Activated CD4-positive, alpha-beta memory T cell treated with anti-CD3 and anti-CD28 coated beads, Interleukin-2, amount 10 ng/mL, durations not matched to agents 7 days and 5 days (primary cell): ENCODE data around the gene GJC2. TPM values are rescaled to one million over a fixed set of nuclear protein-coding genes. Genes with fewer than 3 reads are reported as not detected.
"Not testable (repeated sequence)": the region's sequence is repeated elsewhere in the genome, so short reads cannot be mapped to it uniquely, and the experiment has no call there.

Experiments used
- CTCF ChIA-PET: fragments of 350-600 bp; sonication (Branson Sonifier 250); formaldehyde crosslinking; loops from one replicate; lab custom pipeline; 2021; ENCODE audit warnings: antibody characterized with exemption, inconsistent platforms; lab: Charles Lee
- POLR2A ChIA-PET: fragments of 350-600 bp; sonication (Branson Sonifier 250); formaldehyde crosslinking; loops from one replicate; lab custom pipeline; 2021; ENCODE audit warnings: antibody characterized with exemption; lab: Charles Lee
- DNase-seq: peaks from one replicate; pipeline ENCODE4 v3.0.0-alpha.2; 2020
- H3K27ac Mint-ChIP-seq: one replicate; pipeline ENCODE4 v1.8.0; 2021; ENCODE audit warnings: mild to moderate bottlenecking, mixed read lengths
- H3K27me3 Mint-ChIP-seq: one replicate; pipeline ENCODE4 v1.8.0; 2021; ENCODE audit warnings: mixed read lengths
- H3K36me3 Mint-ChIP-seq: one replicate; pipeline ENCODE4 v1.8.0; 2021; ENCODE audit warnings: low read depth, mixed read lengths
- H3K4me1 Mint-ChIP-seq: one replicate; pipeline ENCODE4 v1.8.0; 2021; ENCODE audit warnings: mixed read lengths
- H3K4me3 Mint-ChIP-seq: one replicate; pipeline ENCODE4 v1.8.0; 2021; ENCODE audit warnings: mild to moderate bottlenecking, mixed read lengths
- H3K9me3 Mint-ChIP-seq: one replicate; pipeline ENCODE4 v1.8.0; 2021; ENCODE audit warnings: mixed read lengths
- total RNA-seq, 2 experiments: library from RNA; stranded (reverse); gene quantifications; one replicate each; pipeline ENCODE4 v1.2.3, GENCODE V29; 2021

Gene GJC2
- total RNA-seq, 2 experiments from 2014 or later: 0.38 to 0.55 TPM

DNA sequence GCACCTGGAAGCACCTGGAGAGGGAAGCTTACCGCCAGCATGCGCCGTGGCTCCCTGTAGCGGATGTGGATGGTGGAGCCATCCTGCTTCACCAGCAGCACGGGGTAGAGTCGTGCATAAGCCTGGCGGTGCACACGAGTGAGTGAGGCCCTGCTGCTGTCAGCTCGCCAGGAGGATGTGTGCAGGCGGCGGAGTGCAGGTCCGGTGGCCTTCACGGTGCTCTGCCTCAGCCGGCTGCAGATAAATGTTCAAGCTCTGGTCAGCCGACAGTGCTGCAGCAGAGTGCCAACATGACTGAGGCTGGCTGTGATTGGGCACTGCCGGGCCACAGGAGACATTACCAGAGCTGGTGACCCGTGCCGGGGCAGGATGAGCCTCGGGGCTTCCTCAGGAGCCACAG is 42.1 kb upstream of the GJC2 start:
- ChIA-PET CTCF (no interaction called here), POLR2A (interaction anchor here (4.6 kb wide), 1 partner anchor 25 kb away, joined by 39 read pairs; the partner anchor contains the start of gene ARF1)
- no peaks in the 10 kb centered on the region for H3K27me3 Mint-ChIP-seq
- peaks cover 56% of the 10 kb centered on the region for H3K4me1 Mint-ChIP-seq
- no peaks in the 10 kb centered on the region for H3K9me3 Mint-ChIP-seq
- peaks cover 17% of the 10 kb centered on the region for H3K36me3 Mint-ChIP-seq
- peak overlapping the region; percentile 87 for H3K4me3 Mint-ChIP-seq
- no peak for DNase-seq
- H3K27ac Mint-ChIP-seq: peak overlapping the region; percentile 79

DNA sequence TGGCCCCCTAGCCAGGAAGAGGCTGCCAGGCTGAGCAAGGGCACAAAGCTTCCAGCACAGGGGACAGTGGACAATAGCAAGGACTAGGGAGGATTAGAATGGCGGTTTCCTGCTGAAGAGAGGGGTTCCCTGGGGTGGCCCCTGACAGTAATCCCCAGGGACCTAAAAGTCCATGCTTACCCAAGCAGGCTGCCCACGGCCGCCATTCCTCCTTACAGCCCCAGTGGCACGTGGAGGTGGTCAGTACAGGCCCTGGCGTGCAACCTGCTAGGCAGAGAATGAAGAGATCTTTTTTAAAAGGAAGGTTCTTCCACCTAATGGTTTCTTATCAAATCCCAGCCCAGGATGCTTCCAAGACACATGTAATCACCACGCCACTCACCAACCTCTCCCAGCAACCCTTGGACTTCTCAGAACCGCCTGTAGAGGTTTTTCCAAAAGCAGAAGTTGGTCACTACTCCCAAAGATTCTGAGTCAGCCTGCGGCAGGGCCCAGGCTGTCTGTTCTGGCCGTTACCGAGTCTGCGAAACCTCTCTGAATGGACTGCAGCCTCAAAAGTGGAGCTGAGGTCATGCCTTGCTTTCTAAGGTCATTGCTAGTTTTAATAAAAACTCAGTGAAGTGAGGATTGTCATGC is 41.6 kb upstream of the GJC2 start:
- ChIA-PET POLR2A (interaction anchor here (0.7 to 4.6 kb wide), 3 partner anchors 9 to 25 kb away, joined by 4 to 39 read pairs (median 4); partner anchors contain the start of gene ARF1), CTCF (no interaction called here)
- no peak for DNase-seq
- Mint-ChIP-seq H3K36me3 (peaks cover 15% of the 10 kb centered on the region), H3K27me3 (no peaks in the 10 kb centered on the region), H3K9me3 (no peaks in the 10 kb centered on the region), H3K4me1 (peaks cover 54% of the 10 kb centered on the region), H3K27ac (peak overlapping the region; percentile 79), H3K4me3 (peak overlapping the region; percentile 87)

DNA sequence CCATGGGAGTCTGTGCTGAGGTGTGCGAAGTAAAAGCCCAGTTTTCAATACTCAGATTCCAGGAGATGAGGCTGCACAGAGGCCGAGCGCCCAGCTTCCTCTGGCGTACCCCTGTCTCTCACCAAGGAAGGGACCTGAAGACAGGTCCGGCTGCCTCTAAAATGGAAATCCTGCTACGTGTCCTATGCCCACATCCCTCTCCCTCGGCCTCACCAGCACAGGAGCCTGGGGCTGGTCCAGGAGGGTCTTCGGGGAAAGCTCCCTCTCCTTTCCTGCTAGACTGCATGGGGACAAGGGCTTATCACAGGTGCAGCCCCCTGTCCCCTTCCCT is 41.0 kb upstream of the GJC2 start:
- Mint-ChIP-seq H3K27me3 (no peaks in the 10 kb centered on the region), H3K4me1 (peaks cover 49% of the 10 kb centered on the region)
- CTCF ChIA-PET: no interaction called here

DNA sequence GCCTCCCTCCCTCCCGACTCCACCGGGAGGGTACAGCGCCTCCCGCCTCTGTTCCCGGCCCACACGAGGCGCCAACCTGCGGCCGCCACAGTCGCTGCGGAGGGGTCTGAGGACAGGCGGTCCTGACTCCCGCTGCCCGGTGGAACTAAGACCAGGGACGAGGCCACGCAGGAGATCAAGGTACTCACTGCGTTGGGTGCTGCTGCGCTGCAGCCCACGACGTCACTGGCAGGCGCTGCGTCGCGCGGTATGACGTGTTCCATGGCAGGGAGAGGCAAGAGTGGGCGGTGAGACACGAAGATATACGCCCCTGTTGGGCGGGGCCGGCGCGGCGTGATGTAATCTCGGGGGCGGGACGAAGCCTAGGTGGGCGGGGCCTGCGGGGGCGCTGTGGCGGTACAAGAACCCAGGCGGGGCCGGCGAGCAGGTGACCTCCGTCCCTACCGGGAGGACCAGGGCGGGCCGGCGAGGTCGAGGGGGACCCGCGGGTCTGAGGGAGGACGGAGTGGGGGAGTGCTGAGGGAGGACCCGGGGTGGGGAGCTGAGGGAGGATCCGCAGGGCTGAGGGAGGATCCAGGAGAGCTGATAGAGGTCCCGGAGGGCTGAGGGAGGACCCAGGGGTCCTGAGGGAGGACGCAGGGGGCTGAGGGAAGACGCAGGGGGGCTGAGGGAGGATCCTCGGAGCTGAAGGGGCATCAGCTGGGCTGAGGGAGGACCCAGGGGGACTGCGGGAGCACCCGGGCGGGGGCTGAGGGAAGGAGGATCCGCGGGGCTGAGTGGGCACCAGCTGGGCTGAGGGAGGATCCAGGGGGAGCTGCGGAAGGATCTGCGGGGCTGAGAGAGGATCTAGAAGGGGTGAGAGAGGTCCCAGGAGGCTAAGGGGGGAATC is 40.4 kb upstream of the GJC2 start, which contains the start of gene MRPL55:
TSS of gene MRPL55 (minus strand) at position 227 of the 889 bp plus-strand sequence. CDS start 1,039 bp downstream, outside the sequence.
- ChIA-PET POLR2A (interaction anchor here (0.7 to 4.6 kb wide), 14 partner anchors 9 to 377 kb away, joined by 3 to 39 read pairs (median 4); partner anchors contain the start of genes ARF1 and IBA57), CTCF (interaction anchor here (1.2 to 1.7 kb wide), 4 partner anchors 9 to 30 kb away, joined by 3 to 7 read pairs (median 4); partner anchors contain the start of gene ARF1)
- Mint-ChIP-seq H3K4me1 (peaks cover 43% of the 10 kb centered on the region), H3K4me3 (peak within 1 kb of the TSS; percentile 87), H3K9me3 (no peaks in the 10 kb centered on the region), H3K36me3 (peaks cover 13% of the 10 kb centered on the region), H3K27ac (peak within 1 kb of the TSS; percentile 79), H3K27me3 (no peaks in the 10 kb centered on the region)
- peak; percentile 99 for DNase-seq

More for the DNA sequence above, 41.0 kb upstream of the GJC2 start:
- Mint-ChIP-seq H3K4me3 (peak overlapping the region; percentile 87), H3K9me3 (no peaks in the 10 kb centered on the region), H3K36me3 (peaks cover 13% of the 10 kb centered on the region), H3K27ac (peak overlapping the region; percentile 79)
- POLR2A ChIA-PET: interaction anchor here (0.7 to 4.6 kb wide), 4 partner anchors 10 to 56 kb away, joined by 4 to 39 read pairs (median 6); partner anchors contain the start of genes ARF1 and IBA57
- no peak for DNase-seq

DNA sequence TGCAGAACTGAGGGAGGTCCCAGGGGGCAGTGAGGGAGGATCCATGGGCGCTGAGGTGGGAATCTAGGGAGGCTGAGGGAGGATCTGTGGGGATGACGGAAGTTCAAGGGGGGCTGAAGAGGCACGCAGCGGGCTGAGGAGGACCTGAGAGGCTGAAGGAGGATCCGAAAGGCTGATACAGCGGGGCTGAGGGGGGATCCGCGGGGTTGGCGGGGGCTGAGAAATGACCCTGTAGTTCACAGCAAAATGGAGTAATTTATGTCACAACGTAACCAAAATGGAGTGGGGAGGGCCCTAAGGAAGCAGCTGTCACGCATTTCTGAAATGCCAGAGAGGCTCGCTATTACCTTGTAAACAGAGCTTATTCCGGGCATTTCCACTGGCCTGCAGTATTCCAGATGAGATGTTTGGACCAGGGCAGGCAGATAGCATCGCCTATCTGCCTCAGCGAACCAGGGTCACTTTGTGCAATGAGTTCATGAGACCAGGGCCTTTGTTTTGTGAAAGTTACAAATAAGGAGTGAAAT is 39.7 kb upstream of the GJC2 start:
- Mint-ChIP-seq H3K4me3 (peak overlapping the region; percentile 87), H3K9me3 (no peaks in the 10 kb centered on the region), H3K4me1 (peaks cover 38% of the 10 kb centered on the region), H3K36me3 (peaks cover 11% of the 10 kb centered on the region), H3K27ac (peak overlapping the region; percentile 79), H3K27me3 (no peaks in the 10 kb centered on the region)
- DNase-seq: no peak
- ChIA-PET POLR2A (interaction anchor here (0.7 to 4.6 kb wide), 15 partner anchors 8 to 376 kb away, joined by 3 to 39 read pairs (median 4); partner anchors contain the start of genes ARF1 and IBA57), CTCF (interaction anchor here (1.2 to 1.7 kb wide), 4 partner anchors 8 to 29 kb away, joined by 3 to 7 read pairs (median 4); partner anchors contain the start of gene ARF1)

DNA sequence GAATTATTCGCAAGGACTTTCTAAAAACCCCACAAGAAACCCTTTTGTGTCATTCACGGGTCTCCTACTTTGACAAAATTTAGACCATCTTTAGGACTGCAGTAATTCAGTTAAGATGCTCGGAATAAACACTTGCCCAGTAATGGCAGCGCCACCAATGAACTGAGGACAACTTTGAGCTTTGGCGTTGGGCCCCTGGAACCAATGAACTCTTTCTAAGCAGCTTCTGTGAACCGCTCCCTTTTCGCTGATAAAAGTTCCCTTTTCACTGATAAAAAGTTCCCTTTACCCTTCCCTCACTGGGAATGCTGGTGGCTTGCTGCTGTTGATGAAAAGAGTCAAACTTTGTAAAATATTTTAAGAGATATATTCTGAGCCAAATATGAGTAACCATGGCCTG is 39.2 kb upstream of the GJC2 start:
- Mint-ChIP-seq H3K9me3 (no peaks in the 10 kb centered on the region), H3K36me3 (peaks cover 10% of the 10 kb centered on the region), H3K27ac (no peak overlapping the region), H3K27me3 (no peaks in the 10 kb centered on the region), H3K4me3 (no peak overlapping the region), H3K4me1 (peaks cover 38% of the 10 kb centered on the region)
- ChIA-PET POLR2A (interaction anchor here (1.0 to 4.6 kb wide), 8 partner anchors 10 to 355 kb away, joined by 3 to 39 read pairs (median 6); partner anchors contain the start of genes ARF1 and IBA57), CTCF (interaction anchor here (1.6 to 1.7 kb wide), 3 partner anchors 8 to 28 kb away, joined by 4 to 7 read pairs (median 5); partner anchors contain the start of gene ARF1)
- no peak for DNase-seq

DNA sequence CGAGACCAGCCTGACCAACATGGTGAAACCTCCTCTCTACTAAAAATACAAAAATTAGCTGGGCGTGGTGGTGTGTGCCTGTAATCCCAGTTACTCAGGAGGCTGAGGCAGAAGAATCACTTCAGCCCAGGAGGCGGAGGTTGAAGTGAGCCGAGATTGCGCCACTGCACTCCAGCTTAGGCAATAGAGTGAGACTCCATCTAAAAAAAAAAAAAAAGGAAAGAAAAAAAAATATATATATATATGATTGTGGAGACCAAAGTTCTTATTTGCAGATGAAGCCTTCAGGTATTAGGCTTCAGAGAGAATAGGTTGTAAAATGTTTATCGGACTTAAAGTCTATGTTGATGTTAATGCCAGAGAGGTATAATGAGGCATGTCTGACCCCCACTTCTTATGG is 38.4 kb upstream of the GJC2 start:
- H3K27ac Mint-ChIP-seq, H3K4me3 Mint-ChIP-seq, H3K9me3 Mint-ChIP-seq, DNase-seq, H3K27me3 Mint-ChIP-seq, H3K36me3 Mint-ChIP-seq, CTCF ChIA-PET: not testable (repeated sequence)
- POLR2A ChIA-PET: interaction anchor here (2.0 to 4.6 kb wide), 2 partner anchors 11 to 28 kb away, joined by 10 to 39 read pairs; partner anchors contain the start of gene ARF1
- peaks cover 37% of the 10 kb centered on the region for H3K4me1 Mint-ChIP-seq

DNA sequence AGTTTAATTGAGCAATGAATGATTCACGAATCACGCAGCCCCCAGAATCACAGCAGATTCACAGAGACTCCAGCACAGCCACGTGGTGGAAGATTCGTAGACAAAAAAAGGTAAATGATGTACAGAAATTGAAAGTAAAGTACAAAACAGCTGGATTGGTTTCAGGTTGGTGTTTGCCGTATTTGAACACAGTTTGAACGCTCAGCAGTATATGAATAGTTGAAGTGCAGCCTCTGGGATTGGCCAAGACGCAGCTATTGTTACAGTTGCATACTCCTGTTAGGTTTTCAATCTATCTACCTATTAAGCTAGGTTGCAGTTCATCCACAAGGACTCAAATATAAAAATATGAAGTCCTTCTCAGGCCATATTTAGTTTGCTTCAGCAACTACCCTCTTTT is 37.6 kb upstream of the GJC2 start:
- Mint-ChIP-seq H3K36me3 (peaks cover 3% of the 10 kb centered on the region), H3K9me3 (no peaks in the 10 kb centered on the region), H3K27me3 (no peaks in the 10 kb centered on the region), H3K4me3 (no peak overlapping the region), H3K4me1 (peaks cover 31% of the 10 kb centered on the region), H3K27ac (no peak overlapping the region)
- ChIA-PET POLR2A (interaction anchor here (1.2 kb wide), 1 partner anchor 53 kb away, joined by 4 read pairs; the partner anchor contains the start of gene IBA57), CTCF (interaction anchor here (3.3 kb wide), 1 partner anchor 18 kb away, joined by 10 read pairs; no protein-coding TSS in a partner anchor)
- DNase-seq: no peak

DNA sequence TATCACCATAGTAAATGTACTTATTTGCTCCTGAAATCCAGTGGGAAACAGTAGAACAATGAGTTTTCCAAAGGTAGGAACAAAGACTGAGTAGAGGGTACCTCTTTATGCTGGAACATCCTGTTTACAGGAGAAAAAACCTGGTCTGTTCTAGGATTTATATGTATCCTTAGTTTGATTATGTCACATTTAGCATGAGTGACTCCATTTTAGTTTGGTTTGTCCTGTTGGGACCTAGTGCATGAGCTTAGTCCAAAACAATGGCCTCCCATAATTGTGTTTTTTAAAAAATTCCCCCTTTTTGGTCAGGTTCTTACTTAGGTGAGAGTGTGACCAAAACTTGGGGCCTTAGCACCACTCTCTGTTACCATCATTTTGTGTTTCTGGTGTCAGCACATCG is 37.1 kb upstream of the GJC2 start:
- CTCF ChIA-PET: interaction anchor here (3.3 kb wide), 1 partner anchor 18 kb away, joined by 10 read pairs; no protein-coding TSS in a partner anchor
- H3K27ac Mint-ChIP-seq: no peak overlapping the region
- peaks cover 3% of the 10 kb centered on the region for H3K9me3 Mint-ChIP-seq
- POLR2A ChIA-PET: interaction anchor here (1.2 kb wide), 1 partner anchor 53 kb away, joined by 4 read pairs; the partner anchor contains the start of gene IBA57
- peaks cover 27% of the 10 kb centered on the region for H3K4me1 Mint-ChIP-seq
- no peak for DNase-seq
- H3K27me3 Mint-ChIP-seq: no peaks in the 10 kb centered on the region
- H3K4me3 Mint-ChIP-seq: no peak overlapping the region
- peaks cover 6% of the 10 kb centered on the region for H3K36me3 Mint-ChIP-seq

DNA sequence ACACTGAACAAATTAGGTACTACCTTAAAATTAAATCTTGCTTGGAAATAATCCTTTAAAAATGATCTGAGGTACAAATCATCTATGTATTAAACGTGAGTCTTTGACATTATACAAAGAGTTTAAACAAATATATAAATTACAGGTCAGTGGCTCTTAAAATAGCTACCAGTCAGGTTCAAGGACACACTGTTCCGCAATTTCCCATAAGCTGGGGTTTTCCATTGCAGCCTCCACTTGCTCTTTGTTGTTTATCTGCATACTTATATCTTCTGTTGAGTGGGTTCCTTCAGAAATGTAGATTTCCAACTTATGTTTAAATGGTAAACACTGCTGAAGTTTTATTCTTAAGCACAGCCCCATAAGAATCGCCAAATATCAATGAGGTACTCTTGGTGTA is 34.9 kb upstream of the GJC2 start:
- H3K36me3 Mint-ChIP-seq: peaks cover 6% of the 10 kb centered on the region
- POLR2A ChIA-PET: interaction anchor here (0.9 kb wide), 1 partner anchor 33 kb away, joined by 3 read pairs; no protein-coding TSS in a partner anchor
- H3K9me3 Mint-ChIP-seq: peaks cover 7% of the 10 kb centered on the region
- no peak overlapping the region for H3K27ac Mint-ChIP-seq
- H3K4me3 Mint-ChIP-seq: no peak overlapping the region
- H3K27me3 Mint-ChIP-seq: peaks cover 2% of the 10 kb centered on the region
- H3K4me1 Mint-ChIP-seq: peaks cover 8% of the 10 kb centered on the region
- DNase-seq: no peak
- CTCF ChIA-PET: interaction anchor here (3.3 kb wide), 1 partner anchor 16 kb away, joined by 10 read pairs; no protein-coding TSS in a partner anchor

DNA sequence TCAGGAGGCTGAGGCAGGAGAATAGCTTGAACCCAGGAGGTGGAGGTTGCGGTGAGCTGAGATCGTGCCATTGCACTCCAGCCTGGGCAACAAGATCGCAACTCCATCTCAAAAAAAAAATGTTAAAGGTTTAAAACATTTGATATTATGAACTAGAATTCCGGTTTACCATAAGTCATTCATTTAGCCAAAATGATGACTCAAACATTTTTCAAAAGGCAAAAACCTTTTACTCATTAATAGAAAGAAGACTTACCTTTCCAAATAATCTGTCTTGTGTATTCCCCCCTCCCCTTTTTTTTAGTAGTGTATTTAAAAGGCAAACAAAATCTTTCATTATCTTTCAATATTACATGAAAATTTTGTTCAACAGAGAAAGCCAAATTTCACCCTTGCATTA is 32.4 kb upstream of the GJC2 start:
- Mint-ChIP-seq H3K36me3 (peaks cover 6% of the 10 kb centered on the region), H3K4me1 (peaks cover 7% of the 10 kb centered on the region), H3K9me3 (peaks cover 7% of the 10 kb centered on the region), H3K27ac (no peak overlapping the region), H3K27me3 (peaks cover 4% of the 10 kb centered on the region), H3K4me3 (no peak overlapping the region)
- ChIA-PET CTCF (no interaction called here), POLR2A (no interaction called here)
- DNase-seq: no peak

DNA sequence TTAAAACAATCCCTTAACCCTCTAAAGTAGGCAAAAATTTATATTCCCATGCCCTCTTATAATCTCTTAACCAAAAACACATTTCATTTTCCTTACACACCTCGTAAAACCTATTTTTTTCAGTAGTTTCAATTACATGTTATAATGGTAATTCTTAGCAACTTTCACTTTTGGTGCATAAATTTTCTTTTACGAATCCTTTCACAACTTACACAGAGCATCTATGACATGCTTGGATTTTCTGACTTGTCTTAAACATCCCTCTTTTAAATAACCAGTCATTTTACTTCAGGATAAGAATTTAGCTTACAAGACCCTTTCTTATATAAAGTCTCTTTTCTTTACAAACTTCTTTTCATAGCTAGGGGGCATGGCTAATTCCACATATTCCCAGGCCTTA is 31.7 kb upstream of the GJC2 start:
- no peak for DNase-seq
- ChIA-PET POLR2A (interaction anchor here (1.6 kb wide), 1 partner anchor 8 kb away, joined by 8 read pairs; the partner anchor contains the start of gene MRPL55), CTCF (interaction anchor here (1.6 kb wide), 1 partner anchor 8 kb away, joined by 4 read pairs; the partner anchor contains the start of gene MRPL55)
- Mint-ChIP-seq H3K27ac (no peak overlapping the region), H3K27me3 (peaks cover 8% of the 10 kb centered on the region), H3K4me1 (peaks cover 7% of the 10 kb centered on the region), H3K4me3 (no peak overlapping the region), H3K36me3 (peaks cover 6% of the 10 kb centered on the region), H3K9me3 (peaks cover 7% of the 10 kb centered on the region)
